ENCODE measurements around the gene AKT1. TPM values are rescaled to one million over a fixed set of nuclear protein-coding genes. Genes with fewer than 3 reads are reported as not detected.
A peak's percentile ranks its signal among the peaks of the same experiment; 100 is the strongest.

The AKT1 gene
- total and polyA plus RNA-seq, 2 of the 13 experiments (the other 11 are each of a cell fraction or from before 2014, with no cell fraction given), result 96.2 to 116 TPM

DNA sequence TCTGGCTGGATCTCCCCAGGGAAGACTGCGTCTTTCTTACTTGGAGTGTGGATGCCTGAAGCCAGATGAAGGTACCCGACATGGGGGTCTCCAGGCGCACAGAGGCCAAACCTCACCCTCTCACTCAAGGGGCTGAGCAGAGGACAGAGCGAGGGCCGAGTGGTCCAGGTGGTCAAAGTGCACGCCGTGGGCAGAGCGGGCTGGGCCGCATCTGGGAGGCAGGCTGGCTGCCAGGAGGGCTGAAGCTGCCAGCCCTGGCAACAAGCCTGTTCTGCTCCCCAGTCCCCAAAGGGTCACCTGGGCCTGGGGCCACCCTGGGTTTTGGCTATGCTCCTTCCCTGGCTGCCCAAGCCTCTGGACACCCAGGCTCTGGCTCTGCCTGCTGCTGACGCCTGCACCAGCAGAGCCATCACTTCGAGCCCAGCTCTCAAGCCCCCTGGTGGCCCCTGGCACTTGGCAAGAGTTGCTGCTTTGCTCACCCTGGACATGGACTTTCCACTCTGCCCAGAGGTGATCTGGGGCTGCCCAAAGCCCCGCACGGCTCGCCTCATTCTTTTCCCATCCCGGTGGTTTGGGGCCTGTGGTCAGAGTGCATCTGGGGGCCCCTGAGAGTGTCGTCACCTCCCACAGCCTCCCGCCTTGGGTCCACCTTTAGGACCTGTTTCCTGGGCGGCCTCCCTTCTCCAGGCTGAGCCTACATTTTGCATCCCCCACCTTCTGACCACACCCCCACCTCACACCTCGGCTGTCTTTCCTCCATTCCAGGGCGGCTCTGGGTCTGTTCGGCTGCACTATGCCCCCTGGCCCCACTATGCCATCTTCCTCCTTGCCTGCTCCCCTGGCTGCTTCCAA, 68.7 kb downstream of the AKT1 start (continued):
- TF ChIP-seq, protein P1, sequence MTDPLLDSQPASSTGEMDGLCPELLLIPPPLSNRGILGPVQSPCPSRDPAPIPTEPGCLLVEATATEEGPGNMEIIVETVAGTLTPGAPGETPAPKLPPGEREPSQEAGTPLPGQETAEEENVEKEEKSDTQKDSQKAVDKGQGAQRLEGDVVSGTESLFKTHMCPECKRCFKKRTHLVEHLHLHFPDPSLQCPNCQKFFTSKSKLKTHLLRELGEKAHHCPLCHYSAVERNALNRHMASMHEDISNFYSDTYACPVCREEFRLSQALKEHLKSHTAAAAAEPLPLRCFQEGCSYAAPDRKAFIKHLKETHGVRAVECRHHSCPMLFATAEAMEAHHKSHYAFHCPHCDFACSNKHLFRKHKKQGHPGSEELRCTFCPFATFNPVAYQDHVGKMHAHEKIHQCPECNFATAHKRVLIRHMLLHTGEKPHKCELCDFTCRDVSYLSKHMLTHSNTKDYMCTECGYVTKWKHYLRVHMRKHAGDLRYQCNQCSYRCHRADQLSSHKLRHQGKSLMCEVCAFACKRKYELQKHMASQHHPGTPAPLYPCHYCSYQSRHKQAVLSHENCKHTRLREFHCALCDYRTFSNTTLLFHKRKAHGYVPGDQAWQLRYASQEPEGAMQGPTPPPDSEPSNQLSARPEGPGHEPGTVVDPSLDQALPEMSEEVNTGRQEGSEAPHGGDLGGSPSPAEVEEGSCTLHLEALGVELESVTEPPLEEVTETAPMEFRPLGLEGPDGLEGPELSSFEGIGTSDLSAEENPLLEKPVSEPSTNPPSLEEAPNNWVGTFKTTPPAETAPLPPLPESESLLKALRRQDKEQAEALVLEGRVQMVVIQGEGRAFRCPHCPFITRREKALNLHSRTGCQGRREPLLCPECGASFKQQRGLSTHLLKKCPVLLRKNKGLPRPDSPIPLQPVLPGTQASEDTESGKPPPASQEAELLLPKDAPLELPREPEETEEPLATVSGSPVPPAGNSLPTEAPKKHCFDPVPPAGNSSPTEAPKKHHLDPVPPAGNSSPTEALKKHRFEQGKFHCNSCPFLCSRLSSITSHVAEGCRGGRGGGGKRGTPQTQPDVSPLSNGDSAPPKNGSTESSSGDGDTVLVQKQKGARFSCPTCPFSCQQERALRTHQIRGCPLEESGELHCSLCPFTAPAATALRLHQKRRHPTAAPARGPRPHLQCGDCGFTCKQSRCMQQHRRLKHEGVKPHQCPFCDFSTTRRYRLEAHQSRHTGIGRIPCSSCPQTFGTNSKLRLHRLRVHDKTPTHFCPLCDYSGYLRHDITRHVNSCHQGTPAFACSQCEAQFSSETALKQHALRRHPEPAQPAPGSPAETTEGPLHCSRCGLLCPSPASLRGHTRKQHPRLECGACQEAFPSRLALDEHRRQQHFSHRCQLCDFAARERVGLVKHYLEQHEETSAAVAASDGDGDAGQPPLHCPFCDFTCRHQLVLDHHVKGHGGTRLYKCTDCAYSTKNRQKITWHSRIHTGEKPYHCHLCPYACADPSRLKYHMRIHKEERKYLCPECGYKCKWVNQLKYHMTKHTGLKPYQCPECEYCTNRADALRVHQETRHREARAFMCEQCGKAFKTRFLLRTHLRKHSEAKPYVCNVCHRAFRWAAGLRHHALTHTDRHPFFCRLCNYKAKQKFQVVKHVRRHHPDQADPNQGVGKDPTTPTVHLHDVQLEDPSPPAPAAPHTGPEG (CRISPR knock-in tag; IDR thresholded peaks at IDR 0.05), result no peak
- TF ChIP-seq, protein P2, sequence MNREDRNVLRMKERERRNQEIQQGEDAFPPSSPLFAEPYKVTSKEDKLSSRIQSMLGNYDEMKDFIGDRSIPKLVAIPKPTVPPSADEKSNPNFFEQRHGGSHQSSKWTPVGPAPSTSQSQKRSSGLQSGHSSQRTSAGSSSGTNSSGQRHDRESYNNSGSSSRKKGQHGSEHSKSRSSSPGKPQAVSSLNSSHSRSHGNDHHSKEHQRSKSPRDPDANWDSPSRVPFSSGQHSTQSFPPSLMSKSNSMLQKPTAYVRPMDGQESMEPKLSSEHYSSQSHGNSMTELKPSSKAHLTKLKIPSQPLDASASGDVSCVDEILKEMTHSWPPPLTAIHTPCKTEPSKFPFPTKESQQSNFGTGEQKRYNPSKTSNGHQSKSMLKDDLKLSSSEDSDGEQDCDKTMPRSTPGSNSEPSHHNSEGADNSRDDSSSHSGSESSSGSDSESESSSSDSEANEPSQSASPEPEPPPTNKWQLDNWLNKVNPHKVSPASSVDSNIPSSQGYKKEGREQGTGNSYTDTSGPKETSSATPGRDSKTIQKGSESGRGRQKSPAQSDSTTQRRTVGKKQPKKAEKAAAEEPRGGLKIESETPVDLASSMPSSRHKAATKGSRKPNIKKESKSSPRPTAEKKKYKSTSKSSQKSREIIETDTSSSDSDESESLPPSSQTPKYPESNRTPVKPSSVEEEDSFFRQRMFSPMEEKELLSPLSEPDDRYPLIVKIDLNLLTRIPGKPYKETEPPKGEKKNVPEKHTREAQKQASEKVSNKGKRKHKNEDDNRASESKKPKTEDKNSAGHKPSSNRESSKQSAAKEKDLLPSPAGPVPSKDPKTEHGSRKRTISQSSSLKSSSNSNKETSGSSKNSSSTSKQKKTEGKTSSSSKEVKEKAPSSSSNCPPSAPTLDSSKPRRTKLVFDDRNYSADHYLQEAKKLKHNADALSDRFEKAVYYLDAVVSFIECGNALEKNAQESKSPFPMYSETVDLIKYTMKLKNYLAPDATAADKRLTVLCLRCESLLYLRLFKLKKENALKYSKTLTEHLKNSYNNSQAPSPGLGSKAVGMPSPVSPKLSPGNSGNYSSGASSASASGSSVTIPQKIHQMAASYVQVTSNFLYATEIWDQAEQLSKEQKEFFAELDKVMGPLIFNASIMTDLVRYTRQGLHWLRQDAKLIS (CRISPR knock-in tag; IDR thresholded peaks at IDR 0.05), result no peak
- no peak for TF ChIP-seq NFYC (CRISPR knock-in tag; IDR thresholded peaks at IDR 0.05)
- TF ChIP-seq SRY (CRISPR knock-in tag; IDR thresholded peaks at IDR 0.05), result no peak
- TF ChIP-seq, protein P3, sequence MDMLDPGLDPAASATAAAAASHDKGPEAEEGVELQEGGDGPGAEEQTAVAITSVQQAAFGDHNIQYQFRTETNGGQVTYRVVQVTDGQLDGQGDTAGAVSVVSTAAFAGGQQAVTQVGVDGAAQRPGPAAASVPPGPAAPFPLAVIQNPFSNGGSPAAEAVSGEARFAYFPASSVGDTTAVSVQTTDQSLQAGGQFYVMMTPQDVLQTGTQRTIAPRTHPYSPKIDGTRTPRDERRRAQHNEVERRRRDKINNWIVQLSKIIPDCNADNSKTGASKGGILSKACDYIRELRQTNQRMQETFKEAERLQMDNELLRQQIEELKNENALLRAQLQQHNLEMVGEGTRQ (IDR thresholded peaks at IDR 0.05; ENCODE audit: low read depth, low read length), result no peak
- TF ChIP-seq, protein P3 (CRISPR knock-in tag; IDR thresholded peaks at IDR 0.05; ENCODE audit: borderline replicate concordance), result no peak
- no peak for TF ChIP-seq EHMT2 (IDR thresholded peaks at IDR 0.05; ENCODE audit: borderline replicate concordance, low read depth, low read length)
- TF ChIP-seq ZNF83 (CRISPR knock-in tag; IDR thresholded peaks at IDR 0.05; ENCODE audit: borderline replicate concordance), result no peak
- TF ChIP-seq, protein P4, sequence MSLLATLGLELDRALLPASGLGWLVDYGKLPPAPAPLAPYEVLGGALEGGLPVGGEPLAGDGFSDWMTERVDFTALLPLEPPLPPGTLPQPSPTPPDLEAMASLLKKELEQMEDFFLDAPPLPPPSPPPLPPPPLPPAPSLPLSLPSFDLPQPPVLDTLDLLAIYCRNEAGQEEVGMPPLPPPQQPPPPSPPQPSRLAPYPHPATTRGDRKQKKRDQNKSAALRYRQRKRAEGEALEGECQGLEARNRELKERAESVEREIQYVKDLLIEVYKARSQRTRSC (CRISPR knock-in tag; IDR thresholded peaks at IDR 0.05; ENCODE audit: low read depth), result no peak
- no peak for TF ChIP-seq ZNF30 (CRISPR knock-in tag; IDR thresholded peaks at IDR 0.05)
- TF ChIP-seq, protein P5, sequence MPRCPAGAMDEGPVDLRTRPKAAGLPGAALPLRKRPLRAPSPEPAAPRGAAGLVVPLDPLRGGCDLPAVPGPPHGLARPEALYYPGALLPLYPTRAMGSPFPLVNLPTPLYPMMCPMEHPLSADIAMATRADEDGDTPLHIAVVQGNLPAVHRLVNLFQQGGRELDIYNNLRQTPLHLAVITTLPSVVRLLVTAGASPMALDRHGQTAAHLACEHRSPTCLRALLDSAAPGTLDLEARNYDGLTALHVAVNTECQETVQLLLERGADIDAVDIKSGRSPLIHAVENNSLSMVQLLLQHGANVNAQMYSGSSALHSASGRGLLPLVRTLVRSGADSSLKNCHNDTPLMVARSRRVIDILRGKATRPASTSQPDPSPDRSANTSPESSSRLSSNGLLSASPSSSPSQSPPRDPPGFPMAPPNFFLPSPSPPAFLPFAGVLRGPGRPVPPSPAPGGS (CRISPR knock-in tag; IDR thresholded peaks at IDR 0.05), result no peak
- peak; percentile 38; the same call in 1 of the 2 replicates for TF ChIP-seq STAG1 (CRISPR knock-in tag; IDR thresholded peaks at IDR 0.05)
- peak; percentile 3; the same call in 1 of the 2 replicates for TF ChIP-seq MEIS2 (CRISPR knock-in tag; IDR thresholded peaks at IDR 0.05)
